Prostate gland (tissue), 2 donors: ENCODE results near the gene ABCA2.

ENCODE experiments used
- POLR2A ChIP-seq: fragments of 450-650 bp; IDR thresholded peaks from one replicate; pipeline ENCODE4 v1.6.1; 2016; ENCODE audit warnings: antibody characterized with exemption, mild to moderate bottlenecking
- TF ChIP-seq, protein P1 (sequence below), 4 experiments: fragments of 200-600 bp in 2 of 4; fragments of 450-650 bp in 2 of 4; sonication (generic) in 2 of 4; IDR thresholded peaks; 1 replicate in 3 of 4; 2 replicates in 1 of 4; pipeline ENCODE4 v1.5.1; 2016 to 2019; ENCODE audit warnings: antibody characterized with exemption in 4 of 4, mild to moderate bottlenecking in 2 of 4, moderate library complexity in 2 of 4

GRCh38 chr9:136972743-136973142, 55.3 kb downstream of the ABCA2 start:
- TF ChIP-seq, protein P1, sequence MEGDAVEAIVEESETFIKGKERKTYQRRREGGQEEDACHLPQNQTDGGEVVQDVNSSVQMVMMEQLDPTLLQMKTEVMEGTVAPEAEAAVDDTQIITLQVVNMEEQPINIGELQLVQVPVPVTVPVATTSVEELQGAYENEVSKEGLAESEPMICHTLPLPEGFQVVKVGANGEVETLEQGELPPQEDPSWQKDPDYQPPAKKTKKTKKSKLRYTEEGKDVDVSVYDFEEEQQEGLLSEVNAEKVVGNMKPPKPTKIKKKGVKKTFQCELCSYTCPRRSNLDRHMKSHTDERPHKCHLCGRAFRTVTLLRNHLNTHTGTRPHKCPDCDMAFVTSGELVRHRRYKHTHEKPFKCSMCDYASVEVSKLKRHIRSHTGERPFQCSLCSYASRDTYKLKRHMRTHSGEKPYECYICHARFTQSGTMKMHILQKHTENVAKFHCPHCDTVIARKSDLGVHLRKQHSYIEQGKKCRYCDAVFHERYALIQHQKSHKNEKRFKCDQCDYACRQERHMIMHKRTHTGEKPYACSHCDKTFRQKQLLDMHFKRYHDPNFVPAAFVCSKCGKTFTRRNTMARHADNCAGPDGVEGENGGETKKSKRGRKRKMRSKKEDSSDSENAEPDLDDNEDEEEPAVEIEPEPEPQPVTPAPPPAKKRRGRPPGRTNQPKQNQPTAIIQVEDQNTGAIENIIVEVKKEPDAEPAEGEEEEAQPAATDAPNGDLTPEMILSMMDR (IDR thresholded peaks at IDR 0.05) = no peak
- no peak for TF ChIP-seq POLR2A
